Cerebellar nuclear complex (tissue), 1 donor: ENCODE data around the gene CNOT1.
"Not testable (repeated sequence)": the region's sequence is repeated elsewhere in the genome, so short reads cannot be mapped to it uniquely, and the experiment has no call there.

ENCODE experiments used
- DNase-seq, 2 experiments: peaks; one replicate each; lab custom pipeline; 2025; lab: John Stamatoyannopoulos, UW

Gene CNOT1

GRCh38 chr16:58502217-58502921, 127.3 kb downstream of the CNOT1 start:
- no peak for DNase-seq

- no peak for DNase-seq
These were observed 128.1 kb downstream of the CNOT1 start for GRCh38 chr16:58501242-58502131.

DNA sequence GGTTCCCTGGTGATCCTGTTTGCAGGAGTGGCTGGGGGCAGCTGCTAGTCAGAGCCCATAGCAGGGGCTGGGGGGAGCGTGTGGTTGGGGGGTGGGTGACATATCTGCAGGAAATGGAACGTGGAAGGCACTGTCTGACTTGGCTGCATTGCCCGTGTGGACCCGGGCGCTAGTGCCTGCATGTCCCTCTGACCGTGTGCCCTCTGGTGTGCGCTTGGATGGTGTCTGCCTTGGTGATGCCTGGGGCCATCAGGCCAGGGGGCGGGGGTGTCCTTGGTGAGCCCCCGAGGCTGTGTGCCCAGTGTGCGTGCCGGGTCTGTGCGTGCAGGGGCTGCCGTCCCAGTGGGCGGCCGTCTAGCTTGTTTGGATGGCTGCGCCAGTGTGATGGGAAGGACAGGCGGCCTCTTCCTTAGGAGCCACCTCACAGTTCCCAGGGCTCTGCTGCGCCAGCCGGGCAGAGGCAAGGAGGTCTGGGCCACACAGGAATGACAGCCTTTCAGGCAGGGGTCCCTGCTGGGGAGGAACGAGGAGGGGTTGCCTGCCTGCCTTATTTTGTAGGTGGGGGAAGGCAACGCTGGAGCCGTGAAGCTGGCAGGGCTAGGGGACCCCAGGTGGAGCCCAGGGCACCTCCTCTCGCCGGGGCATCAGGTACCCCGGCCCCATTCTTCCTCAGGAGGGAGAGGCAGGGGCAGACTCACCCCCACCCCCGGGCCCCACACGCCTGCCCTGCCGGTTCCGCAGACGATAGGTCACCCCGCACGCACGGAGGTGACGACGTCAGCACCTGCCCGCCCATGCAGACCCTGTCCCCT, 129.0 kb downstream of the CNOT1 start:
- no peak for DNase-seq

GRCh38 chr16:58499615-58500351, 129.8 kb downstream of the CNOT1 start, which contains the start of gene NDRG4:
TSS of gene NDRG4 (plus strand) at chr16:58500143. CDS start at chr16:58500249, 106 bp downstream.
- DNase-seq, result peak; percentile 67 to 91

- no peak for DNase-seq
These were observed 130.5 kb downstream of the CNOT1 start for GRCh38 chr16:58499092-58499511.

GRCh38 chr16:58498341-58499091, 131.1 kb downstream of the CNOT1 start:
- DNase-seq, result no peak

GRCh38 chr16:58497935-58498334, 131.7 kb downstream of the CNOT1 start:
- DNase-seq, result no peak

DNA sequence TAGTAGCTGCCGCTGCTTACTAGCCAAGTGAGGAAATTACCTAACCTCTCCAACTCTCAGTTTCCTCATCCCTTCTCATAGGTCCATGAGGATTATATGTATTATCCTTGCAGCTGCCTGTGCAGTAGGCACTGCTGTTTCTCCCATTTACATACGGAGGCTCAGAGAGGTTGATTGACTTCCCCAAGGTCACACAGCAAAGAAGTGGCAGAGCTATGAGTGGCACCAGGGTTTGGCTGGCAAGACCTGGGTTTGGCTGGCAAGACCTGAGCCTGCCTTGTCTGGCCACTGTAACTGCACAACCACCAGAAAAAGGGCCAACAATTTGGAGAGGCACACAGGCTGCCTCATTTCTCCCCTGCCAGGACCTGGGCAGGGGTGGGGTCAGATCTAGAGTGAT, 132.2 kb downstream of the CNOT1 start:
- no peak for DNase-seq

DNA sequence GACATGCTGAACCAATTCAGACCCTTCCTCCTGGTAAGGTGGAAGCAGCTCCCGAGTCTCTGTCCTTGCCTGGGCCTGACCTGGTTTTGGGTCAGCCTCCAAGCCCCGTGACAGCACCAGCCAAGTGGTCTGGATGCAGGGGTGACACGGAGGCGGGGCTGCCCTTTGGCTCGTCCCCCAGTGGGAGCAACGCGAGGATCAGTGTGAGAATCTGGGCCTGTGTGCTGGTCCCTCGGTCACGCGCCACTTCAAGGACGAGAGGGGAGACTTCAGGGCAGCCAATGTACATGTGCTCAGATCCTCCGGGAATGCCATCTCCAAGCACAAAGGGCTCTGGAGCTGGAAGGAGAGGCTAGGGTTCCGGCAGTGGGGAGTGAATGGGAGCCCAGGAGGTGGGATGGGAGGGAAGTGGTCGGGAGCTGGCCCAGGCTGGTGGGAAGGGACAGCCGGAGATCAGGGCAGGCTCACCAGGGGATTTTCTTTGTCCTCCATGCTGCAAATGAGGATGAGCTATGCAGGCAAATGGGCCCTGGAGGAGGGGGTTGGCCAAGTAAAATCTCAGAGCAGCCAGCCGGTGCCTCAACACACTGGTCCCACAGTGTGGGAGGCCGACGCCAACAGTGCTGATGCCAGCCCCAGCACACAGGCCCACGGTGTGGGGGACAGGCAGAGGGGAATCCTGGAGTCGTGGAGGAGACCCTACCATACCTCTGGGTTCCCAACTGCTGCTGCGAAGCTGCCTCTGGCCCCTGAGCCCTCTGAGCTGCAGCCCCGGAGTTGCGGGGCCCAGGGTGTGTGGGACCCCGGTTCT, 133.9 kb downstream of the CNOT1 start:
- DNase-seq, result no peak

GRCh38 chr16:58494981-58495520, 134.6 kb downstream of the CNOT1 start:
- DNase-seq, result peak; percentile 96 to 98

DNA sequence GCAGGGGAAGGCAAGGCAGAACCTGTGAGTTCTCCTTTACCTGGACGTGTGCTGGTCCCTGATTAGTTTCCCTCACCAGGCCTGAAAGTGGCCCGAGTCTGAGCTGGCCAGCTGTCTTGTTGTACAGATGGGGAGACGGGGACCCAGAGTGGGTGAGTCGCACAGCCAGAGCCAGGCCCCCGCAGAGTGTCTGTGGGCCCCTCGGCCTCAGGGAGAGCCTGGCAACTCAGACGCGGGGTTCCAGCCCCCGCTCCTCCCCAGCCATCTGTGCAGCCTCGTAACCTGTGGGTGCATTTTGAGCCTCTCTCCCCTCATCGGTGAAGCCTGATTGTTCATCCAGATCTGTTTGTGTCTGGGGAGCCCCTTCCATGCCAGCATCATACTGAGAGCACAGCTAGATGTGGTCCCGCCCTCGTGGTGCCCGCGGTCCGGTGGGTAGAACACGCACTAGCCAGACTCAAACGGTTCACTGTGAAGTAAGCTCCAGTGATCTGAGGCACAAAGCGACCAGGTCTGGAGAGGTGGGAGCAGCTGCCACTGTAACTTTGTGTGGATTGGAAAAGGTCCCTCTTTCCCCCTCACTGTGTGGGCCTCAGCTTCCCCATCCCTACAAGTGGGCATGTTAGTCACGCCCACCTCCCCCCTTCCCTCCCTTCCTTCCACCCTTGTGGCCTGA, 135.7 kb downstream of the CNOT1 start:
- DNase-seq, result no peak

- DNase-seq, result peak in 1 of 2 experiments; percentile 32
These were observed 136.9 kb downstream of the CNOT1 start for GRCh38 chr16:58492735-58493134.

GRCh38 chr16:58492066-58492465, 137.6 kb downstream of the CNOT1 start:
- no peak for DNase-seq

DNA sequence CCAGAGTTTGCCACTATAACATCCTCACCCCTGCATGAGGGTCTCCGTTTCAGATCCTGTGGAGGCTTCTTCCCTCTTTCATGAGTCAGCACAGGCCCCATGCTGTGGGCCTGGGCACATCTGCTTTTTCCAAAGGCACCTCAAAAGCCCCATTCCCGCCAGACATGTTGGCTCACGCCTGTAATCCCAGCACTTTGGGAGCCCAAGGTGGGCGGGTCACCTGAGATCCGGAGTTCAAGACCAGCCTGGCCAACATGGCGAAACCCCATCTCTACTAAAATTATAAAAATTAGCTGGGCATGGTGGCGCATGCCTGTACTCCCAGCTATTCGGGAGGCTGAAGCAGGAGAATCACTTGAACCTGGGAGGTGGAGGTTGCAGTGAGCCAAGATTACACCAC, 139.1 kb downstream of the CNOT1 start:
- DNase-seq, result not testable (repeated sequence)

DNA sequence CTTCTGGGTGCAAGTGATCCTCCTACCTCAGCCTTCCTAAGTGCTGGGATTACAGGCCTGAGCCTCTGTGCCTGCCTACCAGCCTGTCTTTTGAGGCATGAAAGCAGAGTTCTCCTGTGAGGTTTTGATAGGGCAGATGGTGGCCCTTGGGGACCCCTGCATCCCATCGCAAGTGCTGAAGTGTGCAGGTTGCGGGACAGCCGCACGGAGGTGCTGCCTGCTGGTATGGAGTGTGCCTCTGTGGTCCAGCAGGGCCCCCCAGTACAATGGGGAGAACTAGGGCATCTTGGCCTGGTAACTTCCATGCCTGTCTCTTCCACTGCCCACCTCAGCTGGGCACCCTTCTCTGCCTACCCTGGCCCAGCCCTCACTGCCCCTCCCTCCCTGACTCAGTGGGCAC, 139.6 kb downstream of the CNOT1 start:
- no peak for DNase-seq

GRCh38 chr16:58488531-58488930, 141.1 kb downstream of the CNOT1 start:
- no peak for DNase-seq

GRCh38 chr16:58487566-58488351, 141.9 kb downstream of the CNOT1 start:
- DNase-seq, result peak in 1 of 2 experiments; percentile 33
